CD4-positive, CD25-positive, alpha-beta regulatory T cell (primary cell): Measurements from ENCODE around the gene UBL5. TPM values are rescaled to one million over a fixed set of nuclear protein-coding genes. Genes with fewer than 3 reads are reported as not detected.

Experiments used
- ATAC-seq, 2 donors: fragments of 150-1000 bp; cut with Tn5 transposase; one replicate each; pipeline ENCODE4 v1.10.0; 2021; ENCODE audit warnings: low read depth in 2 of 2, moderate number of reproducible peaks in 2 of 2, moderate library complexity in 1 of 2
- DNase-seq, 3 donors: peaks; one replicate each; pipeline versions ENCODE4 v3.0.0 to v3.0.0-alpha.2; 2012 to 2022; ENCODE audit warnings: mixed read lengths in 1 of 3
- H3K27ac ChIP-seq: one replicate; pipeline ENCODE4 v1.7.0; 2013; ENCODE audit warnings: mild to moderate bottlenecking, low read length; ENCODE audit not compliant: insufficient read depth, poor library complexity, severe bottlenecking
- H3K27me3 ChIP-seq: one replicate; pipeline ENCODE4 v1.7.0; 2013; ENCODE audit warnings: low read length; ENCODE audit not compliant: control insufficient read depth, insufficient read depth
- H3K36me3 ChIP-seq: one replicate; pipeline ENCODE4 v1.7.0; 2013; ENCODE audit warnings: mild to moderate bottlenecking, low read length, moderate library complexity; ENCODE audit not compliant: control insufficient read depth, insufficient read depth
- H3K4me1 ChIP-seq: 2 replicates; pipeline ENCODE4 v1.7.0; 2013; ENCODE audit warnings: mild to moderate bottlenecking, low read length; ENCODE audit not compliant: insufficient read depth, control insufficient read depth, poor library complexity, severe bottlenecking
- H3K4me3 ChIP-seq: one replicate; pipeline ENCODE4 v1.7.0; 2013; ENCODE audit warnings: low read depth, mild to moderate bottlenecking, low read length, moderate library complexity
- H3K9me3 ChIP-seq, 2 experiments: 1 replicate in 1 of 2; 2 replicates in 1 of 2; pipeline ENCODE4 v1.7.0; 2013; ENCODE audit warnings: low read length in 2 of 2, mild to moderate bottlenecking in 1 of 2, moderate library complexity in 1 of 2; ENCODE audit not compliant: control insufficient read depth in 2 of 2
- H3K27ac Mint-ChIP-seq, 3 donors: one replicate each; pipeline ENCODE4 v1.8.0; 2020 to 2022; ENCODE audit warnings: mild to moderate bottlenecking in 3 of 3, mixed read lengths in 3 of 3, moderate library complexity in 2 of 3
- H3K27me3 Mint-ChIP-seq: one replicate; pipeline ENCODE4 v1.8.0; 2022; ENCODE audit warnings: mild to moderate bottlenecking, mixed read lengths
- H3K36me3 Mint-ChIP-seq: one replicate; pipeline ENCODE4 v1.8.0; 2020; ENCODE audit warnings: mixed read lengths
- H3K4me1 Mint-ChIP-seq, 4 donors: one replicate each; pipeline ENCODE4 v1.8.0; 2020 to 2022; ENCODE audit warnings: mixed read lengths in 4 of 4, mild to moderate bottlenecking in 1 of 4
- H3K4me3 Mint-ChIP-seq, 4 donors: one replicate each; pipeline ENCODE4 v1.8.0; 2020 to 2022; ENCODE audit warnings: mild to moderate bottlenecking in 4 of 4, mixed read lengths in 4 of 4, moderate library complexity in 3 of 4
- H3K9me3 Mint-ChIP-seq, 7 donors: one replicate each; pipeline ENCODE4 v1.8.0; 2020 to 2022; ENCODE audit warnings: mixed read lengths in 7 of 7, mild to moderate bottlenecking in 3 of 7, moderate library complexity in 2 of 7
- polyA plus RNA-seq, 4 donors: library from polyadenylated mRNA; unstranded; fragments of 300-500 nt; fragmentation: Illumina TruSeq; gene quantifications; one replicate each; pipeline ENCODE4 v1.2.3, GENCODE V29; 2021
- total RNA-seq: library from RNA; stranded (reverse); gene quantifications from one replicate; pipeline ENCODE4 v1.2.3, GENCODE V29; 2022

Gene UBL5
- total and polyA plus RNA-seq, 5 donors from 2014 or later = 234 to 952 (median 820) TPM

GRCh38 chr19:9857920-9858746, 30.4 kb downstream of the UBL5 start:
- Mint-ChIP-seq H3K9me3 (peaks cover 0 to 2% (median 0%) of the 10 kb centered on the region in 7 donors), H3K27ac (peak overlapping the region; percentile 95 to 100 (median 98)), H3K36me3 (peaks cover 13% of the 10 kb centered on the region), H3K27me3 (no peaks in the 10 kb centered on the region), H3K4me1 (peaks cover 13 to 89% (median 56%) of the 10 kb centered on the region in 4 donors), H3K4me3 (peak overlapping the region; percentile 94 to 99 (median 98))
- ATAC-seq (peak; percentile 84 to 89), DNase-seq (peak in 2 of 3 donors; percentile 49 to 85)
- Histone ChIP-seq H3K4me1 (peaks cover 81% of the 10 kb centered on the region), H3K36me3 (peaks cover 4% of the 10 kb centered on the region), H3K27ac (peak overlapping the region; percentile 71), H3K27me3 (no peaks in the 10 kb centered on the region), H3K4me3 (peak overlapping the region; percentile 86), H3K9me3 (no peaks in the 10 kb centered on the region)

- Histone ChIP-seq H3K4me3 (peak overlapping the region; percentile 86), H3K27ac (peak overlapping the region; percentile 71), H3K9me3 (no peaks in the 10 kb centered on the region), H3K36me3 (peaks cover 4% of the 10 kb centered on the region), H3K27me3 (no peaks in the 10 kb centered on the region), H3K4me1 (peaks cover 84% of the 10 kb centered on the region)
- peaks cover 0 to 2% (median 0%) of the 10 kb centered on the region in 7 donors for H3K9me3 Mint-ChIP-seq
- DNase-seq = no peak
- ATAC-seq = no peak
- no peaks in the 10 kb centered on the region for H3K27me3 Mint-ChIP-seq
- peaks cover 13% of the 10 kb centered on the region for H3K36me3 Mint-ChIP-seq
- H3K4me3 Mint-ChIP-seq = peak overlapping the region; percentile 84 to 99 (median 98)
- H3K4me1 Mint-ChIP-seq = peaks cover 16 to 94% (median 58%) of the 10 kb centered on the region in 4 donors
- peak overlapping the region; percentile 95 to 100 (median 98) for H3K27ac Mint-ChIP-seq
These were observed 31.0 kb downstream of the UBL5 start for GRCh38 chr19:9858766-9859165.

- Histone ChIP-seq H3K27ac (no peak overlapping the region), H3K27me3 (no peaks in the 10 kb centered on the region), H3K4me1 (peaks cover 86% of the 10 kb centered on the region), H3K4me3 (no peak overlapping the region), H3K9me3 (no peaks in the 10 kb centered on the region), H3K36me3 (no peaks in the 10 kb centered on the region)
- peaks cover 9% of the 10 kb centered on the region for H3K36me3 Mint-ChIP-seq
- peak overlapping the region in 2 of 4 donors; percentile 19 to 21 for H3K4me3 Mint-ChIP-seq
- H3K27me3 Mint-ChIP-seq = no peaks in the 10 kb centered on the region
- peaks cover 17 to 96% (median 54%) of the 10 kb centered on the region in 4 donors for H3K4me1 Mint-ChIP-seq
- peaks cover 0 to 2% (median 0%) of the 10 kb centered on the region in 7 donors for H3K9me3 Mint-ChIP-seq
- peak overlapping the region in 2 of 3 donors; percentile 36 to 95 for H3K27ac Mint-ChIP-seq
- ATAC-seq (no peak), DNase-seq (no peak)
These were observed 32.7 kb downstream of the UBL5 start for GRCh38 chr19:9860407-9860806.

GRCh38 chr19:9861503-9861902, 33.8 kb downstream of the UBL5 start:
- H3K9me3 ChIP-seq = no peaks in the 10 kb centered on the region
- H3K9me3 Mint-ChIP-seq = peaks cover 0 to 2% (median 0%) of the 10 kb centered on the region in 7 donors
- no peak overlapping the region for H3K4me3 ChIP-seq
- no peaks in the 10 kb centered on the region for H3K27me3 Mint-ChIP-seq
- H3K27ac ChIP-seq = no peak overlapping the region
- no peak for ATAC-seq
- no peaks in the 10 kb centered on the region for H3K36me3 ChIP-seq
- no peaks in the 10 kb centered on the region for H3K27me3 ChIP-seq
- H3K27ac Mint-ChIP-seq = peak overlapping the region; percentile 84 to 96 (median 91)
- H3K4me3 Mint-ChIP-seq = peak overlapping the region in 2 of 4 donors; percentile 25 to 60
- peaks cover 88% of the 10 kb centered on the region for H3K4me1 ChIP-seq
- peaks cover 9% of the 10 kb centered on the region for H3K36me3 Mint-ChIP-seq
- no peak for DNase-seq
- peaks cover 23 to 95% (median 59%) of the 10 kb centered on the region in 4 donors for H3K4me1 Mint-ChIP-seq

GRCh38 chr19:9862938-9863337, 35.2 kb downstream of the UBL5 start:
- Mint-ChIP-seq H3K27ac (peak overlapping the region; percentile 91 to 97 (median 96)), H3K4me1 (peaks cover 20 to 89% (median 50%) of the 10 kb centered on the region in 4 donors), H3K27me3 (no peaks in the 10 kb centered on the region), H3K9me3 (peaks cover 0 to under 1% (median 0%) of the 10 kb centered on the region in 7 donors), H3K4me3 (peak overlapping the region; percentile 25 to 86 (median 70)), H3K36me3 (peaks cover 4% of the 10 kb centered on the region)
- Histone ChIP-seq H3K4me3 (no peak overlapping the region), H3K27ac (peak overlapping the region; percentile 43), H3K36me3 (no peaks in the 10 kb centered on the region), H3K9me3 (no peaks in the 10 kb centered on the region), H3K27me3 (no peaks in the 10 kb centered on the region), H3K4me1 (peaks cover 78% of the 10 kb centered on the region)
- ATAC-seq = no peak
- DNase-seq = peak in 2 of 3 donors; percentile 32 to 75

- Mint-ChIP-seq H3K36me3 (no peaks in the 10 kb centered on the region), H3K4me3 (peak overlapping the region in 3 of 4 donors; percentile 25 to 86 (median 29)), H3K4me1 (peaks cover 13 to 81% (median 43%) of the 10 kb centered on the region in 4 donors), H3K9me3 (no peaks in the 10 kb centered on the region), H3K27ac (peak overlapping the region; percentile 91 to 97 (median 96)), H3K27me3 (no peaks in the 10 kb centered on the region)
- Histone ChIP-seq H3K9me3 (no peaks in the 10 kb centered on the region), H3K4me3 (no peak overlapping the region), H3K27me3 (no peaks in the 10 kb centered on the region), H3K36me3 (no peaks in the 10 kb centered on the region), H3K27ac (no peak overlapping the region), H3K4me1 (peaks cover 70% of the 10 kb centered on the region)
- ATAC-seq (peak in 1 of 2 donors; percentile 27), DNase-seq (peak in 1 of 3 donors; percentile 26)
These were observed 36.0 kb downstream of the UBL5 start for GRCh38 chr19:9863759-9864158.

- no peak overlapping the region for H3K27ac ChIP-seq
- no peaks in the 10 kb centered on the region for H3K9me3 Mint-ChIP-seq
- H3K4me3 Mint-ChIP-seq = peak overlapping the region; percentile 58 to 91 (median 72)
- DNase-seq = peak in 2 of 3 donors; percentile 68 to 81
- H3K4me3 ChIP-seq = peak overlapping the region; percentile 48
- peaks cover 10 to 59% (median 30%) of the 10 kb centered on the region in 4 donors for H3K4me1 Mint-ChIP-seq
- peaks cover 54% of the 10 kb centered on the region for H3K4me1 ChIP-seq
- ATAC-seq = peak; percentile 84 to 92
- peak overlapping the region; percentile 75 to 88 (median 79) for H3K27ac Mint-ChIP-seq
- H3K36me3 ChIP-seq = no peaks in the 10 kb centered on the region
- no peaks in the 10 kb centered on the region for H3K27me3 Mint-ChIP-seq
- no peaks in the 10 kb centered on the region for H3K27me3 ChIP-seq
- no peaks in the 10 kb centered on the region for H3K36me3 Mint-ChIP-seq
- no peaks in the 10 kb centered on the region for H3K9me3 ChIP-seq
These were observed 38.2 kb downstream of the UBL5 start for GRCh38 chr19:9865732-9866501.
